ENCODE data around the gene ARHGAP30. TPM values are rescaled to one million over a fixed set of nuclear protein-coding genes. Genes with fewer than 3 reads are reported as not detected.
A peak's percentile ranks its signal among the peaks of the same experiment; 100 is the strongest.

Gene ARHGAP30
- total and polyA plus RNA-seq, 2 donors (not counting 1 experiment from before 2014, with no cell fraction given) = not detected

- TF ChIP-seq, protein P1, sequence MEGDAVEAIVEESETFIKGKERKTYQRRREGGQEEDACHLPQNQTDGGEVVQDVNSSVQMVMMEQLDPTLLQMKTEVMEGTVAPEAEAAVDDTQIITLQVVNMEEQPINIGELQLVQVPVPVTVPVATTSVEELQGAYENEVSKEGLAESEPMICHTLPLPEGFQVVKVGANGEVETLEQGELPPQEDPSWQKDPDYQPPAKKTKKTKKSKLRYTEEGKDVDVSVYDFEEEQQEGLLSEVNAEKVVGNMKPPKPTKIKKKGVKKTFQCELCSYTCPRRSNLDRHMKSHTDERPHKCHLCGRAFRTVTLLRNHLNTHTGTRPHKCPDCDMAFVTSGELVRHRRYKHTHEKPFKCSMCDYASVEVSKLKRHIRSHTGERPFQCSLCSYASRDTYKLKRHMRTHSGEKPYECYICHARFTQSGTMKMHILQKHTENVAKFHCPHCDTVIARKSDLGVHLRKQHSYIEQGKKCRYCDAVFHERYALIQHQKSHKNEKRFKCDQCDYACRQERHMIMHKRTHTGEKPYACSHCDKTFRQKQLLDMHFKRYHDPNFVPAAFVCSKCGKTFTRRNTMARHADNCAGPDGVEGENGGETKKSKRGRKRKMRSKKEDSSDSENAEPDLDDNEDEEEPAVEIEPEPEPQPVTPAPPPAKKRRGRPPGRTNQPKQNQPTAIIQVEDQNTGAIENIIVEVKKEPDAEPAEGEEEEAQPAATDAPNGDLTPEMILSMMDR (conservative IDR thresholded peaks at IDR 0.05 in 1 of 2, IDR thresholded peaks at IDR 0.05 in 1 of 2; ENCODE audit: low read depth in 1 of 2, low read length in 2 of 2) = no peak
- no peak for TF ChIP-seq EZH2 (IDR thresholded peaks at IDR 0.05; ENCODE audit: low read length, missing control alignments)
- H3K9me3 ChIP-seq (ENCODE audit: control insufficient read depth, insufficient read depth, low read depth, low read length) = no peaks in the 10 kb centered on the region
- H3K36me3 ChIP-seq (ENCODE audit: control insufficient read depth, insufficient read depth, low read length) = peaks cover 6% of the 10 kb centered on the region
- H3K4me2 ChIP-seq (ENCODE audit: extremely low read depth, insufficient read depth, low read length) = peak overlapping the region; percentile 82
- H3K4me1 ChIP-seq (ENCODE audit: control insufficient read depth, extremely low read depth, insufficient read depth, low read length) = no peaks in the 10 kb centered on the region
- peak overlapping the region; percentile 95 for H3K27ac ChIP-seq (ENCODE audit: insufficient read depth, low read length)
- peak overlapping the region in 3 of 4 experiments; percentile 86 to 98 (median 91) for H3K4me3 ChIP-seq (replicated peaks in 1 of 4; ENCODE audit: control extremely low read depth in 1 of 4, insufficient read depth in 1 of 4, low read depth in 3 of 4, low read length in 4 of 4)
- DNase-seq (ENCODE audit: low read depth in 2 of 2) = no peak
- no peak overlapping the region for H2AFZ ChIP-seq (ENCODE audit: low read length)
- no peaks in the 10 kb centered on the region for H3K27me3 ChIP-seq (ENCODE audit: control insufficient read depth, insufficient read depth, low read length)
- H3K9ac ChIP-seq (ENCODE audit: insufficient read depth, low read length) = no peak overlapping the region
- peaks cover 15% of the 10 kb centered on the region for H3K79me2 ChIP-seq (ENCODE audit: control insufficient read depth, insufficient read depth, low read length)
- H4K20me1 ChIP-seq (ENCODE audit: control insufficient read depth, extremely low read depth, insufficient read depth, low read length) = no peaks in the 10 kb centered on the region
Observed at GRCh38 chr1:161046605-161047228, 23.0 kb downstream of the ARHGAP30 start.

- no peak for TF ChIP-seq EZH2 (IDR thresholded peaks at IDR 0.05; ENCODE audit: low read length, missing control alignments)
- TF ChIP-seq, protein P1 (conservative IDR thresholded peaks at IDR 0.05 in 1 of 2, IDR thresholded peaks at IDR 0.05 in 1 of 2; ENCODE audit: low read depth in 1 of 2, low read length in 2 of 2) = no peak
- no peaks in the 10 kb centered on the region for H4K20me1 ChIP-seq (ENCODE audit: control insufficient read depth, extremely low read depth, insufficient read depth, low read length)
- DNase-seq (ENCODE audit: low read depth in 2 of 2) = peak; percentile 94 to 96
- H3K4me3 ChIP-seq (replicated peaks in 1 of 4; ENCODE audit: control extremely low read depth in 1 of 4, insufficient read depth in 1 of 4, low read depth in 3 of 4, low read length in 4 of 4) = peak within 1 kb of the TSS; percentile 86 to 98 (median 90)
- H3K4me2 ChIP-seq (ENCODE audit: extremely low read depth, insufficient read depth, low read length) = peak within 1 kb of the TSS; percentile 88
- H3K4me1 ChIP-seq (ENCODE audit: control insufficient read depth, extremely low read depth, insufficient read depth, low read length) = no peaks in the 10 kb centered on the region
- H3K27ac ChIP-seq (ENCODE audit: insufficient read depth, low read length) = peak within 1 kb of the TSS; percentile 95
- no peaks in the 10 kb centered on the region for H3K9me3 ChIP-seq (ENCODE audit: control insufficient read depth, insufficient read depth, low read depth, low read length)
- peaks cover 11% of the 10 kb centered on the region for H3K36me3 ChIP-seq (ENCODE audit: control insufficient read depth, insufficient read depth, low read length)
- peaks cover 15% of the 10 kb centered on the region for H3K79me2 ChIP-seq (ENCODE audit: control insufficient read depth, insufficient read depth, low read length)
- H3K27me3 ChIP-seq (ENCODE audit: control insufficient read depth, insufficient read depth, low read length) = no peaks in the 10 kb centered on the region
- H2AFZ ChIP-seq (ENCODE audit: low read length) = peak within 1 kb of the TSS; percentile 96
- H3K9ac ChIP-seq (ENCODE audit: insufficient read depth, low read length) = peak within 1 kb of the TSS; percentile 77
Observed at GRCh38 chr1:161045736-161046604, 23.7 kb downstream of the ARHGAP30 start, which contains the start of gene USF1. USF1 (minus strand) TSS chr1:161045977; CDS start chr1:161043275, 2,702 bp downstream.

Data from fibroblast of lung (primary cell).